GM19438 (cell line): ENCODE data around the gene EHBP1L1.

Experiments
- ATAC-seq: cut with Tn5 transposase; IDR thresholded peaks from one replicate; pipeline ENCODE4 v1.9.1; 2021; ENCODE audit warnings: low read depth; ENCODE audit not compliant: unreplicated experiment

Gene EHBP1L1

GRCh38 chr11:65546217-65546958 is 29.5 kb upstream of the EHBP1L1 start:
- peak; percentile 73 for ATAC-seq

DNA sequence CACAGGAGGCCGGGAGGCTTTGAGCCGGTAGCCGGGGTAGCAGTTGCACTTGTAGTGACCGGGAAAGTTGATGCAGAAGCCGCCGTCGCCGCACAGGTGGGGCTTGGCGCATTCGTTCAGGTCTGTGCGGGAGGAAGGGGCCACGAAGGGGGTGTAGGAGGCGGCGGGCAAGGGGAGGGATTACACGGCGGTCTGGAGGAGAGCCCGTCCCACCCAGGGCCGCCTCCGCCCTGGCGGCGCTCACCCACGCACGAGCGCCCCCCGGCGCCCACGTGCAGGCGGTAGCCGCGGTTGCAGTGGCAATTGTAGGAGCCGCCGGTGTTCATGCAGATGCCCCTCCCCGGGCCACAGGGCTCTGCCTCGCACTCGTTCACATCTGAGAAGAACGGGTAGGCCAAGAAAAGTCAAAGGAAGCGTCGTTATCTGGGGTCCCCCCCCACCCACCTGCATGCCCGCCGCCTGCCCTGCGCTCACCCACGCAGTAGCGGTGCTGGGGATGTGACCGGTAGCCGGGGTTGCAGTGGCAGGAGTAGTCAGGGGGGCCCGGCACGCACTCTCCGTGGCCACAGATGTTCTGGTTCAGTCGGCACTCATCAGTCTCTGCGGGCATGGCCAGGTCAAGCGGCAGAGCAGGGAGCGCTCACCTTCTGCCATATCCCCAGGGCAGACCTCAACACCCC is 28.3 kb upstream of the EHBP1L1 start:
- no peak for ATAC-seq

GRCh38 chr11:65548395-65548794 is 27.5 kb upstream of the EHBP1L1 start:
- no peak for ATAC-seq

DNA sequence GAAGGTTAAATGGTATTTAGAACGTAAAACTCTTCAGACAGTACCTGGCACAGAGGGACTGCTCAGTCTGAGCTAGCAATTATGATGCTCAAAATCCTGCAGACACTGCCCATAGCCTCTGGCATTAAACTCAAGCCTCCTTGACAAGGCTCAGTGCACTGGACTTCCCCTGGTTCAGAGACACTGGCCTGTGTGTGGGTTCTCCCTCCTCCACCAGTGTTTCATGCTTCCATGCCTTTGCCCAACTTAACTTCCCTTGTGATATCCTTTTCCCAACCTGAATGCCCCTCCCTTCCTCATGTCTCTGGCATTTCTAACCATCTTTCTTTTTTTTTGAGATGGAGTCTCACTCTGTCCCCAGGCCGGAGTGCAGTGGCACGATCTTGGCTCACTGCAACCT is 26.8 kb upstream of the EHBP1L1 start:
- ATAC-seq = no peak

- no peak for ATAC-seq
These were observed 24.1 kb upstream of the EHBP1L1 start for GRCh38 chr11:65551572-65552387.

GRCh38 chr11:65552388-65552951 is 23.4 kb upstream of the EHBP1L1 start:
- no peak for ATAC-seq

DNA sequence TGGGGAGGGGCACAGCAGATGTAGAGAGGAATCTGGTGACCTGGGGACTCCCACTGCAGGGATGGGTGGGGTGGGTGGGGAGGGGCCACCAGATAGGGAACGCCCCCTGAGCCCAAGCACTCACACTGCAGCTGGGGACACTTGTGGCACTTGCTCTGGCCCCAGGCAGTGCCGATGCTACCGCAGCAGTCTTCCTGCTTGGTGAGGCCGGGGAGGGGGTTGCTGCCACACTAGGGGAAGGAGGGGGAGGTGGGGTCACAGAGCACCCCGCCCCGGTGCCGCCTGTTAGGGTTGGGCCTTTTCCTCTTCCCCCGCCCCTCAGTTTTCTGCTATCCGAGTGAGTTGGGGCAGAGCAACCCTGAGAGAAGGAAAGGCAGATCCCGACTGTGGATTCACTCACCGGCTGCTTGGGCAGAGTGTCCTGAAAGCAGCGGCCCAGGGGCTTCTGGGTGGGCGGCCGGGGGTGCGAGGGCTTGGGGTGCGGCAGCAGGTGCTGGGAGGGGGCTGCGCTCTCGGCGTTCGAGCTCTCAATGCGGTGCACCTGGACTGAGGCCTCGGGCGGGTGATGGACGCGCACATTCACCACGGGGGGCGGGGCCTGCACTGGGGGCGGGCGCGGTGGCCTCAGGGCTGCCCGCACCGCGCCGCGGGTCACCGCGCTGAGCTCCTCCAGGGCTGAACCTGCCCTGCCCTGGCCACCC is 22.4 kb upstream of the EHBP1L1 start:
- ATAC-seq = no peak

- ATAC-seq = no peak
These were observed 21.6 kb upstream of the EHBP1L1 start for GRCh38 chr11:65554057-65554818.

DNA sequence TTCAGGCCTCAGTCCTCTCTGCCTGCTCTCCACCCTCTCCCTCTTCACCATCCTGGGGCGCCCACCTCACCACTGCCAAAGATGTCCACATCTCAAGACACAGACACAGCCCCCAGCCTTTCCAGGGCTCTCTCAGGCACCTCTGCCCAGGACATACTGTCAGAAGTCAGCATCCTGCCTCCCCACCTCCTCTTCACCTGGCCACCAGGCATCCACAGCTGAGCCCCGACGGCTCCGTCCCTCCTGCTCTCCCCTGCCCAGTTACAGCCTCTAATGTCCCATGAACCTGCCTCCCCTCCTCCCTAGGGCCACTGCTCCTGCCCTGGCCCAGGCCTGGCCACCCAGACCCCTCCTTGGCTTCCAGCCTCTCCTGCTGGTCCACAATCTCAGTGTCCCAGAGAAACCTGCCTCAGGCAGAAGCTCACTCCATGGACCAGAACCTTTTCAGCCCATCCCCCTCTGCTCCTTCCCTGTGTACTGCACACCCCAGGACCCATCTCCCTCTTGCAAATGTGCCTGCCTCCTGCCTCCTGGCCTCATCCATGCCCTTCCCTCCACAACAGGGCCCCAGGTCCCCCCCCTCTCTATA is 20.9 kb upstream of the EHBP1L1 start:
- no peak for ATAC-seq

- no peak for ATAC-seq
These were observed 20.1 kb upstream of the EHBP1L1 start for GRCh38 chr11:65555693-65556231.

DNA sequence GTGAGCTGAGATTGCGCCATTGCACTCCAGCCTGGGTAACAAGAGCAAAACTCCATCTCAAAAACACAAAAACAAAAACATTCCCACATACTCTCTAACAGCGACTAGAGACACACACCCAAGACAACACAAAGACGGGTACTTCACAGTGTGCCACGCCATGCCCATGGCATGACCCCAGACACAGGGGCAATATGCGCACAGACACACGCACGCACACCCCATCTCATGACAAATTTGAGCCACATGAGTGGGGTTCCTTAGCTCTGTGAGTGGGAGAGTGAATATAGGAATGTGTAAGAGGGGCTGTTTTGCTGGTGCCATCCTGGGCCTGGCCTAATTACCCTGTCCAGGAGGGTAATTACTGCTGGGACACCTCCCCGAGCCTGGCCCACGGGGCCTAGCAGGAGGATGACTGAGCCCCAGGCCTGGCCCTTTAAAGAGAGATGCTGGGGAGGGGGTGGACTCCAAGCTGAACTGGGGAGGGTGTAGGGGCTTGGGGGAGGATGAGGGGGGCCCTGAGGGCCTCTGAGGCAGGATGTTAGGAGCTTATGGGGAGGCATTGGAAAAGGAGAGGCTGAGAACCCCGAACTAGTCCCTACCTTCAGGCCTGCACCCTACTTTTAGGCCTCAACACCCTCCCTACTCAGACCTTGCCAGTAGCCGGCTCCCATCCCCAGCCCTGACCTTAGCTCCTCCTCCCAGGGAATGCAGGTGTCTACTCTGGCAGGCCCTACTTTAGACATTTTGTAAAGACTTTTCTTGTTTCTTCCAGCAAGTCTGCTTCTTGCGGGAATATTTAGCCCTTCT is 19.2 kb upstream of the EHBP1L1 start:
- ATAC-seq = no peak

- ATAC-seq = no peak
These were observed 18.4 kb upstream of the EHBP1L1 start for GRCh38 chr11:65557280-65558001.

DNA sequence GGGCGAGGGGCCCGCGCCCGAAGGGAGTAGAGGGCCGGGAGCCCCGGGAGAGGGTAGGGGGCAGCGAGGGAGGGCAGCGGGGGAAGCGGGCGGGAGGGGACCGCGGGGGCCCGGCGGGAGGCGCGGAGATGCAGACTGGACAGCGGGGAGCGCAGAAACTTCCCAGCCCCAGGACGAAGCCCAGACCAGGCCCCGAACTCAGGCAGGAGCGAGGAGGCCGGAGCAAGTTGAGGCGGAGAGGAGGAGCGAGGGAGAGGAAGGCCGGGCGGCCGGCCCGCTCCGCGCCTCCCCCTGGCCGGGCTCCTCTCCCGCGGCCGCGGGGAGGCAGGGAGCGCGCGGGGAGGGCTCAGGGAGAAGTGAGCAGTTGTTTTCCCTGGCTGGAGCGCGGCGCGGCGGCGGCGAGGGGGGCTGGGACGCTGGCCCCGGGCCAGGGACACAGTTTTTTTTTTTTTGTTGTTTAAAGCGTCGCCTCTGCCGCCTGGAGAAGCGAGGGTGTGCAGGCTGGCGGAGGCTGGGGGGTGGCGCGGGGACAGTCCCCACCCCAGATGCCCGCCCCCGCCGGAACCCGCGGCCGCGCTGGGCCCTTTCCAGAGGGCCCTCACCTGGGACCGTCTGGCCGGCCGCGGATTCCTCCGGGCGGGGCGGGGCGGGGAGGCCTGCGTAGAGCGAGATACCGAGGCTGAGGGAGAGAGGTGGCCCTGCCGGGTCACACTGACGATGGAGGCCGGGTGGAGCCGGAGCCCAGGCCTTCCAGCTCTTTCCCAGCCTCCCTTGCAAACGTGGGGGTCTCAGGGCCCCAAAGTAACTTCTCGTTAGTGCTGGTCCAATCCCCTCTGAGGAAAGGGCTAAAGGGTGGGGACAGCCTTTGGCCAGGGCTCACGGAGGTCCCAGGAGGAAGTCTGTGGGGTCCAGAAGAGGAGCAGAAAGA is 17.6 kb upstream of the EHBP1L1 start, which contains the start of gene LTBP3:
Gene LTBP3, minus strand, starts transcription at position 358 of the 928 bp plus-strand sequence. CDS start 400 bp downstream, outside the sequence.
- ATAC-seq = no peak

DNA sequence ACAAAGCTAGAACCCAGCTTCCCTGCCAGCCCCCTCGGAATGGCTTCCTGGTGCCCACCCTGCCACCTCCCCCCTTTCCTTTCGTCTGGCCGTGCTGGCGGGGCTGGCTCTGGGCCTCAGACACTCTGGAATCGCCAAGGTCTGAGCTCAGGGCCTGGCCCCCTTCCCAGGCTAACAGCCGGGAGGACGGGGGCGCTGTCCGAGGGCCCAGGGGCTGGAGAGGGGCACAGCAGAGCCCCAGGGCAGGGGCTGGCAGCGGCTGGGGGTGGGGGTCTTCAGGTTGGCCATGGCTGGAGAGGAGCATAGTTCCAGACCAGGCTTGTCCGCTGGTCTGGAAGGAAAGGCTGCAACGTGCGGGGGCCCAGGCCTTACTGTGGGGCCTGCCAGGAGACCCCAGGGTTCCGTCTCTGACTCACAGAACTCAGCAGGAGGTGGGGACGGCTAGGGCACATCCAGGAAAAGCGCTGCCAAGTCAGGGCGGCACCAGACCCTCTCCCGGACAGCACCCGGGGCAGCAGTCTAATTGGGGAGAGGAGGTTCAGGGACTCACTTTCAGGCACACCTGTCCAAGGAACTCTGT is 16.8 kb upstream of the EHBP1L1 start:
- ATAC-seq = no peak

GRCh38 chr11:65559535-65559934 is 16.3 kb upstream of the EHBP1L1 start:
- ATAC-seq = no peak

DNA sequence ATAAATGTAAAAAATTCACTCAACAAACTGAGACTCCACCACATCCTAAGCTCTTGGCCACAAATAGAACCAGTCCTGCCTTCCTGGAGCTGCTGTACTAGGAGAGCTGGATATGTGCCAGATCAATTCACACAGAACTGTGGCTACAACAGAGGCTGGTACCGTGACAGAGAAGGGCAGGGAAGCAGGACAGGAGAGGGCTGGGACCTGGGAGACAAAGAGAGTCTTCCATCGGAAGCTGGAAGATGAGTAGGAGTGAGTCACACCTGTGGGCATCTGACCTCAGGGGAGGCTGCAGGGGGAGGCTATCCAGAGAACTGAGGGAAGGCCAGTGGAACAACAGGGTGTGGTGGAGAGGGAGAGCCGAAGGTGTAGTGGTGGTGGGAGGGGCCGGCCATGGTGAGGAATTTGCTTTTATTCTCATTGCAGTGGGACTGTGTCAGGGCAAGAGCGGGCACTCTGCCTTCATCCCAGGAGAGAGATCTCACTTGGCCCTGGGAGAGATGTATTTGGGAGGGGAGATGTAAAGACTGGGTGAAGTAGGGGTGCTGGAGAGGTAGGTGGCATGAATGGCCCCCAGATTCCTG is 15.8 kb upstream of the EHBP1L1 start:
- no peak for ATAC-seq
